GM21528 (cell line): Measurements from ENCODE around the gene ARHGDIG.
"Not testable (repeated sequence)": the region's sequence is repeated elsewhere in the genome, so short reads cannot be mapped to it uniquely, and the experiment has no call there.

Source experiments
- ATAC-seq: cut with Tn5 transposase; IDR thresholded peaks from one replicate; pipeline ENCODE4 v1.9.1; 2021; ENCODE audit warnings: mild to moderate bottlenecking, moderate library complexity; ENCODE audit not compliant: unreplicated experiment, low FRiP score

ARHGDIG gene

DNA sequence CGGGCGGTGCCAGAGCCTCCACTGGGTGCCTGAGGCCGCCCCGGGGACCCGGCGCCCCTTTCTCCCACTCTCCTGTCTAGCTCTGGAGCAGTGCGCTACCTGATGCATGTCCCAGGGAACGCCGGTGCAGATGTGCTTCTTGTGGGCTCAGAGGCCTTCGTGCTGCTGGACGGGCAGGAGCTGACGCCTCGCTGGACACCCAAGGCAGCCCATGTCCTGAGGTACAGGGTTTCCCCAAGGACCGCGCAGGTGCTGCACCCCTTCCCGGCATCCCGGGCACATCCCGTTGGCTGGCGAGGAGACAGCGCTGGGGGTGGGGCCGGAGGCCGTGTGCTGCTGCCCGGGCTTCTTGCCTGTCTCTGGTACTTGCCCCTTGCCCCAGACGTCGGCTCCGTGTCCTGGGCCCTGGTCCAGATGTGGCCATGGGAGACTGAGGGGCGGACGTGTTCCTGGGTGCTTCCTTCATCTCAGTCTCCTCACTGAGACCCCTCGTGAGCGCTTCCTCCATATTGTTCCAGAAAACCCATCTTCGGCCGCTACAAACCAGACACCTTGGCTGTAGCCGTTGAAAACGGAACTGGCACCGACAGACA, 17.1 kb upstream of the ARHGDIG start:
- no peak for ATAC-seq

- no peak for ATAC-seq
Observed at GRCh38 chr16:263944-264343, 16.4 kb upstream of the ARHGDIG start.

- no peak for ATAC-seq
Observed at GRCh38 chr16:264440-264951, 15.9 kb upstream of the ARHGDIG start.

- ATAC-seq, result no peak
Observed at GRCh38 chr16:265002-265529, 15.3 kb upstream of the ARHGDIG start.

DNA sequence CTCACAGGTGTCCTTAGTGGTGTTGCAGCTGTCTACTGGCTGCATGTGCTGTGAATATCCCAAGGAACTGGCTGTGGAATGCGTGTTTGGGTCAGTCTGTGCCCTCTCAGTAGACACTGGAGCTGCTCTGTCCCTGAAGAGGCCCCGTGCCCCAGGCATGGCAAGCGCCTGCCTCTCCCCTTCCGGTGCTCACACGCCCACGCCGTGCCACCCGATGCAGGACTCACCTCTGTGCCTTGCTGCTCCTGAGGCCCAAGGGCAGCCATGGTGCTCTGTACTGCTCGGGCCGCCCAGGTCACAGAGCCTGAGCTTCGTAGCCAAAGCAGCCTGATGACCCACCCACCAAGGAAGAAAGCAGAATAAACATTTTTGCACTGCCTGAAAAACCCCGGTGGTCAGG, 14.7 kb upstream of the ARHGDIG start:
- no peak for ATAC-seq

- ATAC-seq, result no peak
Observed at GRCh38 chr16:266258-267164, 13.9 kb upstream of the ARHGDIG start.

DNA sequence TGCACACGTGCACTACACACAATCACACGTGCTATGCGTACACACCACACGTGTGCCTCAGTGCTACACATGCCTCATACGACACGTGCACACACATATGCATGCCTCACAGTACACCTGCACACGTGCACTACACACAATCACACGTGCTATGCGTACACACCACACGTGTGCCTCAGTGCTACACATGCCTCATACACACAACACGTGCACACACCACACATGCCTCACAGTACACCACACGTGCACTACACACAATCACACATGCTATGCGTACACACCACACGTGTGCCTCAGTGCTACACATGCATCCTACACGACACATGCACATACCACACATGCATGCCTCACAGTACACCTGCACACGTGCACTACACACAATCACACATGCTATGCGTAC, 12.8 kb upstream of the ARHGDIG start:
- ATAC-seq, result not testable (repeated sequence)

DNA sequence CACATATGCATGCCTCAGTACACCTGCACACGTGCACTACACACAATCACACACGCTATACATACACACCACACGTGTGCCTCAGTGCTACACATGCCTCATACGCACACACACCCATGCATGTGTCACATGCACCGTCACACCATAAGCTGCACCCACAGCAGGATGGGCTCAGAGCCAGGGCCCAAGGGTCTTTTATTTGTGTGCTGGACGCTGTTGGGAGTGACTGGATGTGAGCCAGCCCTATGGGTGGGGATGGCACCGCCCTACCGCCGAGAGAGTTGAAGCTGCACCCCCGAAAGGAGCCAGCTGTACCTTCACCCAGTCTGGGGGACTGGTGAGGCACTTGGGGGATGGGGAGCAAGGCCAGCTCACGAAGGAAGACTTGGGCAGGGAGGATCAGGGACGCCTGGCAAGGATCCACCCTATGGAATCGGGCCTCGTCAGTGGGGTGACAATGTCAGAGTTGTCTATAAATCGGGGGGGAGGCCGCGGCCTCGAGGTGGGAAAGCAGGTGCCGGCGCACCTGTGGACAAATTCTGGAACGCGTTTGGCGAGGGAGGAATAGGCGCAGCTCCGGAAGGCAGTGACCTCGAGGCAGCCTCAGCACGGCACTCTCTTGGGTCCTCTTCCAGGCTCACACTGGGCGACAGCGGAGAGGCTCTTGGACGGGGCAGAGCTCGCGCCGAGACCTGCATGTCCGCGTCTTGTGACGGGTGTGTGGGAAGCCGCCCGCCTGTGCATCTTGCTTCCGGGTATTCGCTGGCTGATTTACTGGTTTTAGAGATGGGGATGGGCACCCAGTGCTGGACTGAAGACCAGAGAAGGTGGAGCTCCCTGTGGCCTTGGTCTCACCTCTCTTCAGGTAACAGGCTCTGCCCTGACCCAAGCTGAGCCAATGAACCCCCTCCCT, 12.0 kb upstream of the ARHGDIG start:
- no peak for ATAC-seq

DNA sequence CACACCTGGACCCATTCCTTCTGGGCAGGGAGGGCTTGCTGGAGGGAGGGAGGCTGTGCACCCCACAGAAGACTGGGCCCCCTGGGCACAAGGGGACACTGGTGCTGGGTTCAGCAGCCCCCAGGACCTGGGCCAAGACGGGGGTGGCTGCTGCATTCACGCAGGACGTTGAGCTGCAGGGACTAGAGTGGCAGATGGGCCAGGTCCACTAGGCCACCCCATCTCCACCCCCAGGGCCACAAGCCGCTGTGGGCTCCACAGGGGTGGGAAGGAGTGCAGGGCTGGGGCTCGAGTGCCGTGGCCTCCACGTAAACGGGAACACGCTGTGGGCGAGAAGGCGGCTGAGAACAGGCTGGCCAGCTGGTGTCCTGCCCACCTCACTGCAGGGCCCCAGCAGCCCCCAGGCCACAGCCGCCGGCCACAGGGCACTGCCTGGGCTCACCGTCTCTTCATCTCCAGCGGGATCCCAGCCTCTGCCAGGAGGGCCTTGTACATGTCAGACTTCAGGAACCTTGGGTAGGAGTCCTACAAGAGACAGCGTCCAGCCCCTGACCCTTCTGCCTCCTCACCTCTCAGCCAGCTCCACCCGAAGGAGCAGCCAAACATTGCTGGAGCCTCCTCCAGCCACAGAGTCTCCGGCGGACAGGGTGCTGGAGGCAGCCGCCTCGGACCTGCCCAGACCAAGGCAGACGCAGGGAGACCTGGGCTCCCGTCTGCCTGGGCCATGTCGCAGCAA, 11.2 kb upstream of the ARHGDIG start:
- no peak for ATAC-seq

DNA sequence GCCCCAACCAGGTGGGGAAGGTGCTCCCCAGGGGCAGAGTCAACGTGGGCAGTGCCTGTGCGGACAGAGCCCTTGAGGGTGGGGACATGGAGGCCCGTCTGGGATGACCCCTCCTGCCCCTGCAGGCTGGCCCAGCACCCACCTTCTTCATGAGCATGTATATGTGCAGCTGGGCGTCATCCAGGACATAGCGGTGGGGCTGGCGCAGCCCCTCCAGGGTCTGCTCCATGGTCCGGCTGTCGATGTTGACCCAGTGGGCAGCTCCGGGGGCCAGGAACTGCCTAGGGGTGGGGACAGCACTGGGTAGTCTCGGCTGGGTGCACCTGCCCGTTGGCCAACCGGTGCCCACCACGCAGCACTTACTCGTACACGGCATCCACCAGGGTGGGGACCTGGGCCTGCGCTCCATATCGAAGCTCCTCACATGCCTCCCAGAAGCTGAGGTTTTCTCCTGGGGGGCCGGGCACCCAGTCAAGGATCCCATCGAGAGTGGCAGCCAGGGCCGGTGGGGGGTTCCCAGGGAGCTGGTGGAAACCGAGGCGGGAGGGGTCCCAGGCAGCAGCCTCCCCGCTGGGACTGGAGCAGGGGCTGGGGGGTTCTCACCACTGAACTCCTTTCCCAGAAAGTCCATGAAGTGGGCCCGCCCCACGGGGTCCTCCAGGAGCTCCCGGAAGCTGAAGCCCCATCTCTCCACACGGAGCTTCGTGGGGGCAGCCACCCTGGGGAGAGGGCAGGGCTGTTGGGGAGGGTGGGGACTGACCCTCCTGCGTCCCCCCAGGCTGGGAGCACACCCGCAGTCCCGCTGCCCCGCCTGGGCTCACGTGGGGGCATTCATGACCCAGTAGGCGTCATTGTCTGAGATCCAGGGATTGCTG, 9.8 kb upstream of the ARHGDIG start:
- no peak for ATAC-seq

GRCh38 chr16:272633-273546, 7.5 kb upstream of the ARHGDIG start:
- ATAC-seq, result no peak

- no peak for ATAC-seq
Observed at GRCh38 chr16:273547-274421, 6.6 kb upstream of the ARHGDIG start.

DNA sequence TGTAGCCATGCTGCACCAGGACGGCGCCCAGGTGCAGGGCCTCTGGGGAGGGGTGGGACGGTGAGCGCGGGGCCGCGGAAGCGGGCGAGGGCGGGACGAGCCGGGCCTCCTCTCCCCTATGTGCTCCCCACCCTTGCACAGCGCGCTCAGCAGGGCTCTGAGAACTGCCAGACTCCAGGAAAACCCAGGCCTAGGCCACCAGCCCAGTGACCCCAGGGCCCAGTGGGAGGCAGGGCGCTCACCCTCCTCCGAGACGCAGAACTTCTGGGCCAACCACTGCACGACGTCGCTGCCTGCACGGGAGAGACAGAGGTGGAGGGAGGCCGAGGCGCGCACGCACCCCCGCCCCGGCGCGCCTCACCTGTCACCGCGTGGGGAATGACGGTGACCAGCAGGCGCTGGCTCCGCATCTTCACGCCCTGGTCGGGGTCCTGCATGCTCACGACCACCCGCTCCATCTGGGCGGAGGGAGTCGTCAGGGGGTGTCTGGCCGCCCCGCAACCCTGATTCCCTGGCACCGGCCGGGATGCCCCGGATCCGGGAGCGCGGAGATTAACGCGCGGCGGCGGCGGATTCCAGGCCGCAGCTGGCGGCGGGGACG, 5.2 kb upstream of the ARHGDIG start:
- ATAC-seq, result no peak

- no peak for ATAC-seq
Observed at GRCh38 chr16:275786-276232, 4.6 kb upstream of the ARHGDIG start, which contains the start of gene RGS11. TSS of gene RGS11 (minus strand) at chr16:275944. CDS start at chr16:275911, 33 bp downstream.

GRCh38 chr16:276426-277077, 3.8 kb upstream of the ARHGDIG start:
- ATAC-seq, result no peak

DNA sequence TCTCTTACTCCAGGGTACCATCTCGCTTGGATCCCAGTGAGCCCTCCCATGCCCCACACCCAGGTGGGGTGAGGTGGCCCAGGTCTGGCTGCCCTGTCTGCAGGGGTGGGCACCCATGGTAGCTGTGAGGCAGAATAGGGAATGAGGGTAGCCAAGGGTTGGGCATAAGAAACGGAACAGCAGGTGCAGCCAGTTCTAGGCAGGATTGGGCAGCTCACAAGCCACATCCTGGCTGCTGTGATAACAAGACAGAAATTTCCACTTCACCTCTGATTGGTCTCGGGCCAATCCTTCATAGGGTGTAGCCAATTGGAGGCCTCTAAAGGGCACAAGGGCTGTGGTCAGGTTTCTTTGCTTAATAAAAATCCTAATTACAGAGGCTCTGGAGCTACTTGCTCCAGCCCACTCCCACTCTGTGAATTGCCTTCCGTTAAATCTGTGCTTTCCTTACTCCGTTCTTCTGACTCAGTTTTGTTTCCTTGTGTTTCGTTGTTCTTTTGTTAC, 1.5 kb upstream of the ARHGDIG start:
- ATAC-seq, result no peak
